SK-N-SH treated with all-trans-retinoic acid at 6 μM for 48 hours (cell line): ENCODE results near the gene DNHD1.

Experiments used
- ARNTL ChIP-seq: fragments of 450-650 bp; formaldehyde crosslinking; IDR thresholded peaks from 2 replicates; pipeline ENCODE4 v1.5.0; 2020; ENCODE audit warnings: low read depth, mild to moderate bottlenecking, moderate library complexity, borderline replicate concordance
- CSRNP3 ChIP-seq: fragments of 250-450 bp; sonication (Bioruptor Pico); IDR thresholded peaks from 2 replicates; pipeline ENCODE4 v1.5.1; 2021; ENCODE audit warnings: mild to moderate bottlenecking, moderate library complexity
- RARB ChIP-seq: fragments of 250-450 bp; sonication (Bioruptor Pico); IDR thresholded peaks from 2 replicates; pipeline ENCODE4 v1.8.0; 2021; ENCODE audit warnings: mild to moderate bottlenecking, moderate library complexity

- TF ChIP-seq RARB (no peak), ARNTL (CRISPR knock-in tag) (no peak), CSRNP3 (CRISPR knock-in tag) (no peak)
These were observed 121.3 kb downstream of the DNHD1 start for GRCh38 chr11:6618117-6619003.
